ENCODE measurements around the gene GTF2A2.

Gene GTF2A2

GRCh38 chr15:59605994-59606393 is 51.3 kb downstream of the GTF2A2 start:
- no peak overlapping the region for H3K9ac ChIP-seq (ENCODE audit: low read depth, low read length)
- H3K9me3 ChIP-seq (ENCODE audit: control insufficient read depth, insufficient read depth, low read length), result peaks cover 3% of the 10 kb centered on the region; the same call in 1 of the 2 replicates
- H3K4me1 ChIP-seq (ENCODE audit: insufficient read depth, low read length), result no peaks in the 10 kb centered on the region

DNA sequence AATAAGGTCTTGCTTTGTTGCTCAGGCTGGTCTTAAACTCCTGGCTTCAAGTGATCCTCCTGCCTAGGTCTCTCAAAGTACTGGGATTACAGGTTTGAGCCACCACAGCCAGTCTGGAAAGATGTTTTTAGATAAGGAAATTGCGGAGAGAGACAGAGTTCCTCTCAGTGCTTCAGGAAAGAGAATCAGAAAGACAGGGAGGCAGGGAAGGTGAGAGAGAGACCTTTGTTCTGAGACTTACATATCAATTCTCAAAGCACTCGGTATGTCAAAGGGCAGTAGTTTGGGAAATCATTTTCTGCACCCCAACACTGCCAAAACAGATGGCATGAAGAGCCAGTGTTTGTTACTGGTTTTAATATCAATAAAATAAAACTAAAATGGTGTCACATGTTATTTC is 58.9 kb downstream of the GTF2A2 start:
- H3K9ac ChIP-seq (ENCODE audit: low read depth, low read length), result no peak overlapping the region
- H3K9me3 ChIP-seq (ENCODE audit: control insufficient read depth, insufficient read depth, low read length), result peaks cover 3% of the 10 kb centered on the region; the same call in 1 of the 2 replicates
- H3K36me3 ChIP-seq (ENCODE audit: insufficient read depth, low read length), result no peaks in the 10 kb centered on the region
- no peaks in the 10 kb centered on the region for H3K4me1 ChIP-seq (ENCODE audit: insufficient read depth, low read length)

More at GRCh38 chr15:59605994-59606393, 51.3 kb downstream of the GTF2A2 start:
- H3K36me3 ChIP-seq (ENCODE audit: insufficient read depth, low read length), result no peaks in the 10 kb centered on the region

DNA sequence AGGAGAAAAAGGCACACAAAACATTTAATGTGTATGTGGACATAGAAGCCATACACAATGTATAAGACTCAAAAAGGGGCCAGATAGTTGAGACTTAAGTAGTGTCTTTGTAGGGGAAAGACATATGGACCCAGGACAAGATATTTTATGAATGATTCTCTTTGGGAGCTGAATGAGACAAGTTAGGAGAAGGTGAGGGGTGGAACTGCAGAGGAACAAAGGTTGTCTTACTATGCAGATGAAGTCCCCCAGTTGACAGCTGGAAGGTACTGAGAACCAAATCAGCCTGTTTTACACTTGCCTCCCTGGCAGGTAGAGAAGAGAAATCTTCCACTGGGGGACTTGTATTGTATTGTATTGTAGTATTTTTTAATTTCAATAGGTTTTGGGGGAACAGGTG is 60.7 kb downstream of the GTF2A2 start:
- H3K36me3 ChIP-seq (ENCODE audit: insufficient read depth, low read length), result no peaks in the 10 kb centered on the region
- H3K9me3 ChIP-seq (ENCODE audit: control insufficient read depth, insufficient read depth, low read length), result peaks cover 1% of the 10 kb centered on the region; the same call in 1 of the 2 replicates
- H3K9ac ChIP-seq (ENCODE audit: low read depth, low read length), result no peak overlapping the region
- no peaks in the 10 kb centered on the region for H3K4me1 ChIP-seq (ENCODE audit: insufficient read depth, low read length)

- H3K4me1 ChIP-seq (ENCODE audit: insufficient read depth, low read length), result no peaks in the 10 kb centered on the region
- no peaks in the 10 kb centered on the region for H3K9me3 ChIP-seq (ENCODE audit: control insufficient read depth, insufficient read depth, low read length)
- no peaks in the 10 kb centered on the region for H3K36me3 ChIP-seq (ENCODE audit: insufficient read depth, low read length)
- H3K9ac ChIP-seq (ENCODE audit: low read depth, low read length), result no peak overlapping the region
These were observed 61.8 kb downstream of the GTF2A2 start for GRCh38 chr15:59595434-59595915.

- no peak overlapping the region for H3K9ac ChIP-seq (ENCODE audit: low read depth, low read length)
- H3K4me1 ChIP-seq (ENCODE audit: insufficient read depth, low read length), result no peaks in the 10 kb centered on the region
- no peaks in the 10 kb centered on the region for H3K36me3 ChIP-seq (ENCODE audit: insufficient read depth, low read length)
- H3K9me3 ChIP-seq (ENCODE audit: control insufficient read depth, insufficient read depth, low read length), result no peaks in the 10 kb centered on the region
These were observed 62.3 kb downstream of the GTF2A2 start for GRCh38 chr15:59594991-59595390.

DNA sequence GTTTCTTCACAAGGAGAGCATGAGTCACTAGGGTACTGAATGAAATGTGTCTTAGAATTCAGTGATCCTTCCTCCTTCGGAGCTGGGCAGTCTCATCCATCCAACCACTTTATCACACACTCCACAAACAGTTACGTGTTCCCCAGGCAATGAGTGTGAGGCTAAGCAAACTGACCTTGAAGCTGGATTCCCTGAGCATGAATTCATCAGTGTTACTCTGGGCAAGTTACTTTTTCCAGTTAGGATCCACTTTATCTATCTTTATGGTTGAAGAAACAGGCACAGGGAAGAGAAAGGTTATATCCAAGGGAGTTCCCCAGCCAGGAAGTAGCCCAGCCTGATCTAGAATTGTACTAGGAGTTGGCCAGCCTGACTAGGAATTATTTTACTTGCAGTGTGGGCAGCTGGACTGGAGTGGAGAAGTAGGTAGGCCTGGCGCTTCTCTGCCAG is 62.8 kb downstream of the GTF2A2 start:
- no peak overlapping the region for H3K9ac ChIP-seq (ENCODE audit: low read depth, low read length)
- H3K4me1 ChIP-seq (ENCODE audit: insufficient read depth, low read length), result no peaks in the 10 kb centered on the region
- no peaks in the 10 kb centered on the region for H3K36me3 ChIP-seq (ENCODE audit: insufficient read depth, low read length)
- no peaks in the 10 kb centered on the region for H3K9me3 ChIP-seq (ENCODE audit: control insufficient read depth, insufficient read depth, low read length)

- H3K9ac ChIP-seq (ENCODE audit: low read depth, low read length), result no peak overlapping the region; the same call in 1 of the 2 replicates
- H3K36me3 ChIP-seq (ENCODE audit: insufficient read depth, low read length), result no peaks in the 10 kb centered on the region
- H3K9me3 ChIP-seq (ENCODE audit: control insufficient read depth, insufficient read depth, low read length), result no peaks in the 10 kb centered on the region
- no peaks in the 10 kb centered on the region for H3K4me1 ChIP-seq (ENCODE audit: insufficient read depth, low read length)
These were observed 66.0 kb downstream of the GTF2A2 start for GRCh38 chr15:59591356-59591755.

GRCh38 chr15:59590027-59590426 is 67.3 kb downstream of the GTF2A2 start:
- Histone ChIP-seq H3K9me3 (ENCODE audit: control insufficient read depth, insufficient read depth, low read length) (no peaks in the 10 kb centered on the region), H3K36me3 (ENCODE audit: insufficient read depth, low read length) (no peaks in the 10 kb centered on the region), H3K4me1 (ENCODE audit: insufficient read depth, low read length) (no peaks in the 10 kb centered on the region), H3K9ac (ENCODE audit: low read depth, low read length) (no peak overlapping the region)

All from ES-I3 (cell line).